Measurements from ENCODE around the gene EYS.
"Not testable (repeated sequence)": the region's sequence is repeated elsewhere in the genome, so short reads cannot be mapped to it uniquely, and the experiment has no call there.

Gene EYS

GRCh38 chr6:63788569-63788968 is 1918.5 kb downstream of the EYS start:
- no peak for DNase-seq (ENCODE audit: low read depth)

- no peak for DNase-seq (ENCODE audit: low read depth)
Observed at GRCh38 chr6:63787021-63787420, 1920.0 kb downstream of the EYS start.

- DNase-seq (ENCODE audit: low read depth): no peak
Observed at GRCh38 chr6:63785006-63785405, 1922.0 kb downstream of the EYS start.

GRCh38 chr6:63783096-63783495 is 1923.9 kb downstream of the EYS start:
- no peak for DNase-seq (ENCODE audit: low read depth)

GRCh38 chr6:63774961-63775360 is 1932.1 kb downstream of the EYS start:
- no peak for DNase-seq (ENCODE audit: low read depth)

GRCh38 chr6:63773200-63773599 is 1933.8 kb downstream of the EYS start:
- no peak for DNase-seq (ENCODE audit: low read depth)

- no peak for DNase-seq (ENCODE audit: low read depth)
Observed at GRCh38 chr6:63765828-63766227, 1941.2 kb downstream of the EYS start.

GRCh38 chr6:63764318-63764916 is 1942.6 kb downstream of the EYS start:
- no peak for DNase-seq (ENCODE audit: low read depth)

GRCh38 chr6:63760199-63760598 is 1946.8 kb downstream of the EYS start:
- DNase-seq (ENCODE audit: low read depth): no peak

- no peak for DNase-seq (ENCODE audit: low read depth)
Observed at GRCh38 chr6:63759605-63760105, 1947.4 kb downstream of the EYS start.

- DNase-seq (ENCODE audit: low read depth): no peak
Observed at GRCh38 chr6:63757826-63758225, 1949.2 kb downstream of the EYS start.

GRCh38 chr6:63757275-63757674 is 1949.8 kb downstream of the EYS start:
- not testable (repeated sequence) for DNase-seq (ENCODE audit: low read depth)

GRCh38 chr6:63750400-63750799 is 1956.6 kb downstream of the EYS start:
- DNase-seq (ENCODE audit: low read depth): no peak

- DNase-seq (ENCODE audit: low read depth): no peak
Observed at GRCh38 chr6:63745784-63746183, 1961.2 kb downstream of the EYS start.

GRCh38 chr6:63744810-63745209 is 1962.2 kb downstream of the EYS start:
- no peak for DNase-seq (ENCODE audit: low read depth)

GRCh38 chr6:63743691-63744090 is 1963.3 kb downstream of the EYS start:
- DNase-seq (ENCODE audit: low read depth): no peak

GRCh38 chr6:63742060-63742459 is 1965.0 kb downstream of the EYS start:
- DNase-seq (ENCODE audit: low read depth): no peak

- DNase-seq (ENCODE audit: low read depth): peak; percentile 40
Observed at GRCh38 chr6:63740709-63741108, 1966.3 kb downstream of the EYS start.

- no peak for DNase-seq (ENCODE audit: low read depth)
Observed at GRCh38 chr6:63739094-63739687, 1967.8 kb downstream of the EYS start.

GRCh38 chr6:63738190-63738589 is 1968.8 kb downstream of the EYS start:
- not testable (repeated sequence) for DNase-seq (ENCODE audit: low read depth)

GRCh38 chr6:63734923-63735322 is 1972.1 kb downstream of the EYS start:
- DNase-seq (ENCODE audit: low read depth): no peak

- DNase-seq (ENCODE audit: low read depth): no peak
Observed at GRCh38 chr6:63732336-63732735, 1974.7 kb downstream of the EYS start.

- DNase-seq (ENCODE audit: low read depth): no peak
Observed at GRCh38 chr6:63731930-63732329, 1975.1 kb downstream of the EYS start.

GRCh38 chr6:63730311-63730710 is 1976.7 kb downstream of the EYS start:
- no peak for DNase-seq (ENCODE audit: low read depth)

All from HS-27A (cell line).